Uterus (tissue), 4 donors: Measurements from ENCODE around the gene ANXA4. TPM values are rescaled to one million over a fixed set of nuclear protein-coding genes. Genes with fewer than 3 reads are reported as not detected.
A peak's percentile ranks its signal among the peaks of the same experiment; 100 is the strongest.
"Not testable (repeated sequence)": the region's sequence is repeated elsewhere in the genome, so short reads cannot be mapped to it uniquely, and the experiment has no call there.

ENCODE experiments used
- DNase-seq, 2 donors: peaks; one replicate each; pipeline ENCODE4 v3.0.0-alpha.2; 2019 to 2020
- H3K27ac ChIP-seq, 2 donors: fragments of 200-600 bp; sonication (generic); 1 replicate in 1 of 2; 2 replicates in 1 of 2; pipeline ENCODE4 v1.5.1; 2016 to 2018
- H3K27me3 ChIP-seq, 2 donors: fragments of 200-600 bp; sonication (generic); one replicate each; pipeline ENCODE4 v1.5.1; 2018 to 2019; ENCODE audit warnings: control low read depth in 1 of 2
- H3K36me3 ChIP-seq, 2 donors: fragments of 200-600 bp; sonication (generic); one replicate each; pipeline ENCODE4 v1.5.1; 2019; ENCODE audit warnings: control low read depth in 1 of 2
- H3K4me1 ChIP-seq, 2 donors: fragments of 200-600 bp; sonication (generic); one replicate each; pipeline ENCODE4 v1.5.1; 2018 to 2019; ENCODE audit warnings: control low read depth in 1 of 2
- H3K4me3 ChIP-seq, 2 donors: fragments of 200-600 bp; sonication (generic); 1 replicate in 1 of 2; 2 replicates in 1 of 2; pipeline ENCODE4 v1.5.1; 2018 to 2019; ENCODE audit warnings: mild to moderate bottlenecking in 1 of 2
- H3K9me3 ChIP-seq, 2 donors: fragments of 200-600 bp; sonication (generic); one replicate each; pipeline ENCODE4 v1.5.1; 2019; ENCODE audit warnings: control low read depth in 1 of 2
- POLR2A ChIP-seq, 2 donors: fragments of 450-650 bp; IDR thresholded peaks; one replicate each; pipeline ENCODE4 v1.6.1; 2016; ENCODE audit warnings: antibody characterized with exemption in 2 of 2, mild to moderate bottlenecking in 1 of 2, moderate library complexity in 1 of 2
- intact Hi-C: fragments of 100-400 bp; cut with DNase I; formaldehyde crosslinking; loops from one replicate; pipeline ENCODE4 v1.15.1; 2023; ENCODE audit warnings: low total_unique reads
- total RNA-seq, 4 donors: library from RNA; depleted of rRNA in 3 of 4; stranded (reverse); fragments of >200 nt in 3 of 4; gene quantifications; one replicate each; pipeline versions ENCODE4 v1.1.0 to v1.2.4, GENCODE V29; 2014 to 2023
- TF ChIP-seq, protein P1 (sequence below), 4 experiments: fragments of 200-600 bp in 2 of 4; fragments of 450-650 bp in 2 of 4; sonication (generic) in 2 of 4; IDR thresholded peaks; one replicate each; pipeline ENCODE4 v1.5.1; 2016 to 2019; ENCODE audit warnings: antibody characterized with exemption in 4 of 4, mild to moderate bottlenecking in 2 of 4, moderate library complexity in 1 of 4
- donor health status: DM: yes; HTN: yes; CAD: no.

Gene ANXA4
- total RNA-seq, 4 donors from 2014 or later = 17.4 to 78.5 (median 32.4) TPM

DNA sequence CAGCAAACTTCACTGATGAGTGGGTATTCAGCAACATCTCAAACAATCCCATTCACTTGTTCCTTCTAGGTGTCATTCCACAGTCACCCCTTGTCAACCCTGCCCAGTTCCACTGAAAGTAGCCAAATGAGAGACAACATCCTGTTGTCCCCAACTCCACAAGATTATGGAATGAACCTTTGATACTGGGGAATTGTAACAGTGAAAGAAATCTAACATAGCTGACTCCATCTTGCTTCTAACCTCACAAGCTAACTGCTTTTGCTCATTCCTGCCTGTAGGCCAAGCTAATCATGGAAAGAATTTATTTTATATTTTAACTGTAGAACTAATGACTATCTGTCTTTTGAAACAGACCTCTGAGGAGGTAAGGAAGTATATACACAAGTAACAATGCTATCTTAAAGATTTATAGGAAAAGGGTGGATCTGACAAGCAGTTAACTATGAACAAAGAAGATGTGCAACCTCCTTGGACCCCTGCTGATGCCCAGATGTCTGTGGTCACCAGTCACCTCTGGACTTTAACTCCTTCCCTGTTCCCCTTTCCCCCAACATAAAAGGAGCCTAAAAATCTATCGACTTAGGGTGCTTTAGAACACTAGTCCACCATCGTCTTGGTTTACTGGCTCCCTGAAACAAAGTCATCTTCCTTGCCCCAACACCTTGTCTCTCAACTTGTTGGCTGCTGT is 6.9 kb upstream of the ANXA4 start:
- no peak overlapping the region for H3K27ac ChIP-seq

DNA sequence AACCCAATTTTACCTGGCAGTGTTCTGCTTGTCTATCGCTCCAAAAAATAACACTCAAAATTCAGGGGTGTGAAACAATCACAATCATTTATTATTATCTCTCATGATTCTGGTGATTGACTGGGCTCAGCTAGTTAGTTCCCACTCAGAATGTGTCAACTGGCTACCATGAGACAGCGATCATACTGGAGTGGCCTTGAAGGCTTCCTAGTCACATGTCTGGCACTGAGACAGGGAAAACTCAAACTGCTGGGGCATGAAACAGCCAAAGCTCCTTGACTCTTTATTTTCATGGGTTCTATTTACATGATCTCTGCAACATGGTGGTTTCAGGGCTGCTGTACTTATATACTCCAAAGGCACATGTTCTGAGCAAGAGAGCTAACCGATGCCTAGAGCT is 6.2 kb upstream of the ANXA4 start:
- no peaks in the 10 kb centered on the region for H3K36me3 ChIP-seq
- DNase-seq = no peak
- no peaks in the 10 kb centered on the region for H3K27me3 ChIP-seq
- H3K9me3 ChIP-seq = no peaks in the 10 kb centered on the region
- no peak overlapping the region for H3K4me3 ChIP-seq
- no peak overlapping the region for H3K27ac ChIP-seq
- H3K4me1 ChIP-seq = no peaks in the 10 kb centered on the region
- TF ChIP-seq, protein P1, sequence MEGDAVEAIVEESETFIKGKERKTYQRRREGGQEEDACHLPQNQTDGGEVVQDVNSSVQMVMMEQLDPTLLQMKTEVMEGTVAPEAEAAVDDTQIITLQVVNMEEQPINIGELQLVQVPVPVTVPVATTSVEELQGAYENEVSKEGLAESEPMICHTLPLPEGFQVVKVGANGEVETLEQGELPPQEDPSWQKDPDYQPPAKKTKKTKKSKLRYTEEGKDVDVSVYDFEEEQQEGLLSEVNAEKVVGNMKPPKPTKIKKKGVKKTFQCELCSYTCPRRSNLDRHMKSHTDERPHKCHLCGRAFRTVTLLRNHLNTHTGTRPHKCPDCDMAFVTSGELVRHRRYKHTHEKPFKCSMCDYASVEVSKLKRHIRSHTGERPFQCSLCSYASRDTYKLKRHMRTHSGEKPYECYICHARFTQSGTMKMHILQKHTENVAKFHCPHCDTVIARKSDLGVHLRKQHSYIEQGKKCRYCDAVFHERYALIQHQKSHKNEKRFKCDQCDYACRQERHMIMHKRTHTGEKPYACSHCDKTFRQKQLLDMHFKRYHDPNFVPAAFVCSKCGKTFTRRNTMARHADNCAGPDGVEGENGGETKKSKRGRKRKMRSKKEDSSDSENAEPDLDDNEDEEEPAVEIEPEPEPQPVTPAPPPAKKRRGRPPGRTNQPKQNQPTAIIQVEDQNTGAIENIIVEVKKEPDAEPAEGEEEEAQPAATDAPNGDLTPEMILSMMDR (IDR thresholded peaks at IDR 0.05) = no peak
- TF ChIP-seq POLR2A (IDR thresholded peaks at IDR 0.05) = no peak
- intact Hi-C loops = no loop called here

More for the DNA sequence above, 6.9 kb upstream of the ANXA4 start:
- H3K4me1 ChIP-seq = no peaks in the 10 kb centered on the region
- H3K27me3 ChIP-seq = no peaks in the 10 kb centered on the region
- TF ChIP-seq POLR2A (IDR thresholded peaks at IDR 0.05) = no peak
- TF ChIP-seq, protein P1 (IDR thresholded peaks at IDR 0.05) = no peak
- H3K36me3 ChIP-seq = no peaks in the 10 kb centered on the region
- intact Hi-C loops = no loop called here
- no peak overlapping the region for H3K4me3 ChIP-seq
- no peaks in the 10 kb centered on the region for H3K9me3 ChIP-seq
- DNase-seq = no peak

DNA sequence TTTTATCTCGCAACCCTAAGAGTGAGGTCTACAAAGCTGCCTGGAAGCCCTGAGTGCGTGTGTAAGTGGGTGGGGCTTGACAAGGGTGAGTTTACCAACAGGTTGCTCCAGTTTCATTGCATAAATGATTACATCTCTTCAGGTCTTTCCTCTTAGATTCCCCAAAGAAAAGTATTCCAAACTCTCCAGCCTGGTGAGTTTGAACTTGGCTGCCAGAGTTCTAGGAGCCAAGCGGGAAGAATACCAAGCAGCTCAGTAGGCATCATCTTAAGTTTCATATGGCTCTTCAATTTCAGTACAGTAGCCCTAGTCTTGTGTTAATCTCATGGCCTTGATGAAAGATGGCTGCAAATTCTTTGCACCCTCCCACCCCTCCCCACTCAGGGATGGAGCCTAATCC is 3.8 kb upstream of the ANXA4 start:
- intact Hi-C loops, H3K27me3 ChIP-seq, H3K36me3 ChIP-seq: not testable (repeated sequence)

DNA sequence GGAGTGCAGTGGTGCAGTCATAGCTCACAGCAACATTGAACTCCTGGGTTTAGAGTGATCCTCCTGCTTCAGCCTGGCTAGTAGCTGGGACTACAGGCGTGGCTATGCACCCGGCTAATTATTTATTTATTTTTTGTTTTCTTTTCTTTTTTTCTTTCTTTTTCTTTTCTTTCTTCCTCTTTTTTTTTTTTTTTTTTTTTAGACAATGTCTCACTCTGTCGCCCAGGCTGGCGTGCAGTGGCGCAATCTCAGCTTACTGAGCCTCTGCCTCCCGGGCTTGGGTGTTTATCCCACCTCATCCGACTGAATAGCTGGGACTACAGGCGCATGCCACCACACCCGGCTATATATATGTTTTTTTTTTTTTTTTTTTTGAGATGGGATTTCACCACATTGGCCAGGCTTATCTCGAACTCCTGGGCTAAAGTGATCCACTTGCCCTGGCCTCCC is 1.4 kb upstream of the ANXA4 start:
- DNase-seq = no peak
- peak overlapping the region; percentile 93 to 96 for H3K27ac ChIP-seq
- peaks cover 0 to 4% of the 10 kb centered on the region in 2 donors for H3K4me1 ChIP-seq
- no peaks in the 10 kb centered on the region for H3K9me3 ChIP-seq
- intact Hi-C loops = no loop called here
- no peaks in the 10 kb centered on the region for H3K36me3 ChIP-seq
- no peaks in the 10 kb centered on the region for H3K27me3 ChIP-seq
- TF ChIP-seq, protein P1 (IDR thresholded peaks at IDR 0.05) = no peak
- TF ChIP-seq POLR2A (IDR thresholded peaks at IDR 0.05) = no peak
- peak overlapping the region; percentile 75 to 86 for H3K4me3 ChIP-seq

More for the DNA sequence above, 3.8 kb upstream of the ANXA4 start:
- H3K4me3 ChIP-seq, H3K27ac ChIP-seq, H3K9me3 ChIP-seq, H3K4me1 ChIP-seq, DNase-seq: not testable (repeated sequence)

DNA sequence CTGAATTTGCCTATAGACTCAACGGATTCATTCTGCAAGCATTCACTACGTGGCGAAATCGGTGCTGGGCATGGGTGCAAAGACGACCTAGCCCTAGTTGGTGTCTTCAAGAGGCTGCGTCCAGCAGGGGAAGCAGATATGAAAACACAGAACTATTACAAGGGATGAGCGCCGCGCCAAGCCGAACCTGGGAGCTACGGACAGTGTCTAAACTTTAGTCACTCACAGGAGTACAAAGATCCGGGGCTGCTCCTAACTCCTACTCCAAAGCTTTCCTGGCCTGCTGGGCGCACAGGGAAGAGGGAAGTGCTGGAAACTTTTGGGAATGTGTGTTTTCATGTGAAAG is 732 bp upstream of the ANXA4 start:
- H3K36me3 ChIP-seq = no peaks in the 10 kb centered on the region
- peaks cover 0 to 4% of the 10 kb centered on the region in 2 donors for H3K4me1 ChIP-seq
- no peaks in the 10 kb centered on the region for H3K27me3 ChIP-seq
- H3K9me3 ChIP-seq = no peaks in the 10 kb centered on the region
- DNase-seq = peak; percentile 68 to 83
- TF ChIP-seq, protein P1 (IDR thresholded peaks at IDR 0.05) = peak in 3 of 4 experiments; percentile 16 to 42 (median 42)
- peak in 1 of 2 donors; percentile 8 for TF ChIP-seq POLR2A (IDR thresholded peaks at IDR 0.05)
- H3K27ac ChIP-seq = peak overlapping the region; percentile 93 to 96
- H3K4me3 ChIP-seq = peak overlapping the region; percentile 75 to 86
- intact Hi-C loops = no loop called here
